Natural killer cell (primary cell): ENCODE data around the gene GIGYF2. TPM values are rescaled to one million over a fixed set of nuclear protein-coding genes. Genes with fewer than 3 reads are reported as not detected.

Experiments used
- ATAC-seq, 3 donors: fragments of 150-1000 bp in 2 of 3; fragments of 200-7000 bp in 1 of 3; cut with Tn5 transposase; 1 replicate in 1 of 3; 2 replicates in 2 of 3; pipeline ENCODE4 v1.10.0; 2021; ENCODE audit warnings: mild to moderate bottlenecking in 2 of 3, moderate library complexity in 2 of 3
- DNase-seq, 2 donors: peaks; one replicate each; pipeline versions ENCODE4 v3.0.0 to v3.0.0-alpha.2; 2013 to 2021; ENCODE audit warnings: mixed read lengths in 1 of 2
- H3K27ac ChIP-seq: one replicate; pipeline ENCODE4 v1.5.1; 2013; ENCODE audit warnings: mild to moderate bottlenecking, low read length
- H3K27me3 ChIP-seq: one replicate; pipeline ENCODE4 v1.6.1; 2013; ENCODE audit warnings: low read length; ENCODE audit not compliant: control insufficient read depth, insufficient read depth
- H3K36me3 ChIP-seq: one replicate; pipeline ENCODE4 v1.6.1; 2013; ENCODE audit warnings: low read length; ENCODE audit not compliant: control insufficient read depth, insufficient read depth
- H3K4me1 ChIP-seq: one replicate; pipeline ENCODE4 v1.6.1; 2013; ENCODE audit warnings: low read length; ENCODE audit not compliant: control insufficient read depth, insufficient read depth
- H3K4me3 ChIP-seq: one replicate; pipeline ENCODE4 v1.5.1; 2013; ENCODE audit warnings: low read length
- H3K9me3 ChIP-seq: one replicate; pipeline ENCODE4 v1.6.1; 2013; ENCODE audit warnings: low read length; ENCODE audit not compliant: control insufficient read depth, insufficient read depth
- H3K27ac Mint-ChIP-seq, 2 donors: one replicate each; pipeline ENCODE4 v1.8.0; 2022; ENCODE audit warnings: mild to moderate bottlenecking in 2 of 2, mixed read lengths in 2 of 2, moderate library complexity in 1 of 2
- H3K27me3 Mint-ChIP-seq, 2 donors: one replicate each; pipeline ENCODE4 v1.8.0; 2022; ENCODE audit warnings: low read depth in 2 of 2, mixed read lengths in 2 of 2
- H3K36me3 Mint-ChIP-seq: one replicate; pipeline ENCODE4 v1.8.0; 2022; ENCODE audit warnings: mixed read lengths
- H3K4me1 Mint-ChIP-seq, 2 donors: one replicate each; pipeline ENCODE4 v1.8.0; 2022; ENCODE audit warnings: mixed read lengths in 2 of 2
- H3K4me3 Mint-ChIP-seq: one replicate; pipeline ENCODE4 v1.8.0; 2022; ENCODE audit warnings: mild to moderate bottlenecking, moderate library complexity, mixed read lengths
- H3K9me3 Mint-ChIP-seq, 2 donors: one replicate each; pipeline ENCODE4 v1.8.0; 2022; ENCODE audit warnings: mixed read lengths in 2 of 2
- WGBS: methylation state at CpG from one replicate; pipeline ENCODE4 v1.1.7; 2013; ENCODE audit warnings: missing lambda C conversion rate; ENCODE audit not compliant: insufficient coverage; 5-methylcytosine and 5-hydroxymethylcytosine counted together
- intact Hi-C: fragments of 100-400 bp; cut with micrococcal nuclease; formaldehyde crosslinking; loops from one replicate; pipeline ENCODE4 v1.14.2; 2022
- total RNA-seq, 4 donors: library from RNA; stranded (reverse); fragments of 120-200 nt in 1 of 4; gene quantifications; one replicate each; pipeline versions ENCODE4 v1.2.3 to v1.2.4, GENCODE V29; 2013 to 2022
- TF ChIP-seq, protein P1 (sequence below): fragments of 200-600 bp; IDR thresholded peaks from one replicate; pipeline ENCODE4 v1.8.0; 2022; ENCODE audit warnings: antibody characterized with exemption

GIGYF2 gene
- total RNA-seq, 3 donors from 2014 or later (not counting 1 experiment from before 2014, with no cell fraction given), result 73.6 to 85.3 (median 80.1) TPM

DNA sequence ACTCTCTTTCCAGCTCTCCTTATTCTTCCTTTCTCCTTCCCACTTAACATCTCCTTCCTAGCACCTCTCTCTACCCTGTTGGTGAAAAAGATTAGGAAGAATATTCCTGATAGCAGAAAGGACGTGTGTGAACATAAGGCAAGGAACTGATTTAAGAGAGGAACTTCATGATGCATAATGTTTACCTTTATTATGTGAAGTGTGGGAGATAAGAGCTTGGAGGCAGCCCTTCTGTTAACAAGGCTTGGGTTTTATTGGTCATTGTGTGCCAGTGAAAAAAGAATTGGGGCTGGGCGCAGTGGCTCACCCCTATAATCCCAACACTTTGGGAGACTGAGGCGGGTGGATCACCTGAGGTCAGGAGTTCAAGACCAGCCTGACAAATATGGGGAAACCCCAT, 44.8 kb downstream of the GIGYF2 start:
- intact Hi-C loops, result no loop called here
- Mint-ChIP-seq H3K9me3 (no peaks in the 10 kb centered on the region), H3K4me3 (no peak overlapping the region), H3K4me1 (peaks cover 19 to 30% of the 10 kb centered on the region in 2 donors), H3K36me3 (peaks cover 8% of the 10 kb centered on the region), H3K27ac (peak overlapping the region in 1 of 2 donors; percentile 46), H3K27me3 (no peaks in the 10 kb centered on the region)
- ATAC-seq, result no peak
- WGBS, result 100% methylated on average over 2 of the region's 3 CpGs
- Histone ChIP-seq H3K27me3 (no peaks in the 10 kb centered on the region), H3K4me3 (no peak overlapping the region), H3K36me3 (peaks cover 10% of the 10 kb centered on the region), H3K4me1 (no peaks in the 10 kb centered on the region), H3K9me3 (no peaks in the 10 kb centered on the region), H3K27ac (no peak overlapping the region)
- DNase-seq, result no peak
- TF ChIP-seq, protein P1, sequence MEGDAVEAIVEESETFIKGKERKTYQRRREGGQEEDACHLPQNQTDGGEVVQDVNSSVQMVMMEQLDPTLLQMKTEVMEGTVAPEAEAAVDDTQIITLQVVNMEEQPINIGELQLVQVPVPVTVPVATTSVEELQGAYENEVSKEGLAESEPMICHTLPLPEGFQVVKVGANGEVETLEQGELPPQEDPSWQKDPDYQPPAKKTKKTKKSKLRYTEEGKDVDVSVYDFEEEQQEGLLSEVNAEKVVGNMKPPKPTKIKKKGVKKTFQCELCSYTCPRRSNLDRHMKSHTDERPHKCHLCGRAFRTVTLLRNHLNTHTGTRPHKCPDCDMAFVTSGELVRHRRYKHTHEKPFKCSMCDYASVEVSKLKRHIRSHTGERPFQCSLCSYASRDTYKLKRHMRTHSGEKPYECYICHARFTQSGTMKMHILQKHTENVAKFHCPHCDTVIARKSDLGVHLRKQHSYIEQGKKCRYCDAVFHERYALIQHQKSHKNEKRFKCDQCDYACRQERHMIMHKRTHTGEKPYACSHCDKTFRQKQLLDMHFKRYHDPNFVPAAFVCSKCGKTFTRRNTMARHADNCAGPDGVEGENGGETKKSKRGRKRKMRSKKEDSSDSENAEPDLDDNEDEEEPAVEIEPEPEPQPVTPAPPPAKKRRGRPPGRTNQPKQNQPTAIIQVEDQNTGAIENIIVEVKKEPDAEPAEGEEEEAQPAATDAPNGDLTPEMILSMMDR, result no peak

DNA sequence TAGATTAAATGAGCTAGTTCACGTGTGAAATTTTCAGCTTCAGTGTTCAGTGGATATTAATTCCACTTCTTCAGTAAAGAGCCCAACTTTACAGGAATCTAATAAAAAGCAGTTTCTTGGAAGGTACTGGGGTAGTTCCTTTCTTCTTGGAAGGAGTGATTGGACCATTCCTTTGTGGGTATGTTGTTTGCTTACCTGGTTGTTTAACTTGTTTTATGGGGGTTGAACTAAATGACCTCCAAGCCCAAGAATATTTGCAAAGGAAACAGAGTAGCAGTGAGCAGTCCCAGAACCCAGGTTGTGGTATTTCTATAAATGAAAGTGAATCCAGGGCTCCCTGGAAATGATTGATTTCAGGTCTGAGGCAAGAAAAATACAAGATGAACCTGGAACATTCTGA, 47.8 kb downstream of the GIGYF2 start:
- DNase-seq (no peak), ATAC-seq (no peak)
- H3K4me1 ChIP-seq, result no peaks in the 10 kb centered on the region
- H3K27me3 ChIP-seq, result no peaks in the 10 kb centered on the region
- peaks cover 22% of the 10 kb centered on the region for H3K36me3 ChIP-seq
- Mint-ChIP-seq H3K4me1 (peaks cover 25% of the 10 kb centered on the region in 2 donors), H3K36me3 (peaks cover 17% of the 10 kb centered on the region), H3K27me3 (no peaks in the 10 kb centered on the region), H3K9me3 (no peaks in the 10 kb centered on the region), H3K4me3 (no peak overlapping the region), H3K27ac (no peak overlapping the region)
- H3K4me3 ChIP-seq, result no peak overlapping the region
- TF ChIP-seq, protein P1, result no peak
- no peaks in the 10 kb centered on the region for H3K9me3 ChIP-seq
- no peak overlapping the region for H3K27ac ChIP-seq
- intact Hi-C loops, result no loop called here
- WGBS, result no CpG with 5 or more reads among the region's 1 CpG

DNA sequence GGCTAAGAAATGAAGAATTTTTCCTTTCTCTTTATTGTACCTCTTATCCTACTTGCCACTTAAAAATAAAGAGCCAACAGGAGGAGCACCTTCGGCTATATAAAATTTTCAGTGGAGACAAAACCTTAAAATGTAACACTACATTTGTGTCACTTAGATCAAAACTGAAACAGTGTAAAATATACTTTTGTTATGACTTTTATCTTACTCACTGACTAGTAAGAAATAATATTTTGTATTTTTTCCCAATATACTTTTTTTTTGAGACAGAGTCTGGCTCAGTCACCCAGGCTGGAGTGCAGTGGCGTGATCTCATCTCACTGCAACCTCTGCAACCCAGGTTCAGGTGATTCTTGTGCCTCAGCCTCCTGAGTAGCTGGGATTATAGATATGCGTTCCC, 50.9 kb downstream of the GIGYF2 start:
- TF ChIP-seq, protein P1, result no peak
- H3K4me1 ChIP-seq, result no peaks in the 10 kb centered on the region
- H3K4me3 ChIP-seq, result no peak overlapping the region
- DNase-seq (no peak), ATAC-seq (no peak)
- H3K27me3 ChIP-seq, result no peaks in the 10 kb centered on the region
- H3K36me3 ChIP-seq, result peaks cover 45% of the 10 kb centered on the region
- 98% methylated on average over 3 of the region's 3 CpGs for WGBS
- Mint-ChIP-seq H3K27ac (peak overlapping the region in 1 of 2 donors; percentile 12), H3K4me3 (no peak overlapping the region), H3K36me3 (peaks cover 17% of the 10 kb centered on the region), H3K4me1 (peaks cover 1 to 5% of the 10 kb centered on the region in 2 donors), H3K27me3 (no peaks in the 10 kb centered on the region), H3K9me3 (no peaks in the 10 kb centered on the region)
- H3K9me3 ChIP-seq, result no peaks in the 10 kb centered on the region
- intact Hi-C loops, result no loop called here
- no peak overlapping the region for H3K27ac ChIP-seq

DNA sequence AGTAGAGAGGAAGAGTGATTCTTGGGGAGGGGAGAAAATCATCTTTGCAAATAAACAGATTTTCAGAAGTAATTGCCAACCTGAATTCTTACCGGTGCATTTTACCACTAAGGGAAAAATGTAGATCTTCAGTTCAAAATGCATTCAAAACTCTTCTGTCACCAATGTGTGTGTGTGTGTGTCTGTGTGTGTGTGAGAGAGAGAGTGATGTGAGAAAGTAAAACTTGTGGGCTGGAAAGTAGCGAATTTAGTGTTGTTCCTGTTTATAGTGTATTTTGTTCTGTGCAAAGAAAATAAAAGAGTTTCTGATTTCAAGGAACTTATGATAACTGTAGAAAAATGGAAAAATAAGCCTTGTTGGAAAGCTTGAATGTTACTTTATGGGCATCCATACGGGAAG, 52.2 kb downstream of the GIGYF2 start:
- DNase-seq (no peak), ATAC-seq (no peak)
- Mint-ChIP-seq H3K4me3 (no peak overlapping the region), H3K36me3 (peaks cover 17% of the 10 kb centered on the region), H3K27ac (peak overlapping the region in 1 of 2 donors; percentile 11), H3K27me3 (no peaks in the 10 kb centered on the region), H3K9me3 (no peaks in the 10 kb centered on the region), H3K4me1 (peaks cover 0 to 5% of the 10 kb centered on the region in 2 donors)
- Histone ChIP-seq H3K9me3 (no peaks in the 10 kb centered on the region), H3K27me3 (no peaks in the 10 kb centered on the region), H3K36me3 (peaks cover 49% of the 10 kb centered on the region), H3K4me1 (no peaks in the 10 kb centered on the region), H3K4me3 (no peak overlapping the region), H3K27ac (no peak overlapping the region)
- 76% methylated on average over 3 of the region's 3 CpGs for WGBS
- intact Hi-C loops, result no loop called here
- TF ChIP-seq, protein P1, result no peak
